ENCODE data around the gene OR51B4. TPM values are rescaled to one million over a fixed set of nuclear protein-coding genes. Genes with fewer than 3 reads are reported as not detected.

The OR51B4 gene
- total and polyA plus RNA-seq, 2 experiments from 2014 or later = not detected

GRCh38 chr11:5269715-5270147 lies 32.0 kb downstream of the OR51B4 start, which contains the start of gene HBE1:
Gene HBE1 (minus strand): TSS chr11:5269945. CDS start chr11:5269890, 55 bp downstream.
- Histone ChIP-seq H3K27me3 (ENCODE audit: insufficient read depth) (no peaks in the 10 kb centered on the region), H3F3A (replicated peaks; ENCODE audit: low read depth) (no peaks in the 10 kb centered on the region), H3K79me2 (replicated peaks; ENCODE audit: insufficient read depth) (no peaks in the 10 kb centered on the region), H3K36me3 (ENCODE audit: insufficient read depth) (no peaks in the 10 kb centered on the region), H4K20me1 (replicated peaks; ENCODE audit: insufficient read depth) (no peaks in the 10 kb centered on the region), H3K4me2 (no peak within 1 kb of the TSS), H2AFZ (no peak within 1 kb of the TSS), H3K4me3 (no peak within 1 kb of the TSS), H3K4me1 (ENCODE audit: insufficient read depth) (no peaks in the 10 kb centered on the region), H3K9me2 (ENCODE audit: insufficient read depth) (no peaks in the 10 kb centered on the region), H3K27ac (ENCODE audit: low read depth) (no peak within 1 kb of the TSS)
- Mint-ChIP-seq H3K4me3 (no peak within 1 kb of the TSS), H3K4me1 (peaks cover 10% of the 10 kb centered on the region; the same call in 2 of the 3 replicates), H3K36me3 (ENCODE audit: low read depth) (no peaks in the 10 kb centered on the region), H3K27ac (no peak within 1 kb of the TSS), H3K9me3 (no peaks in the 10 kb centered on the region), H3K27me3 (ENCODE audit: insufficient read depth, low read depth, poor library complexity) (no peaks in the 10 kb centered on the region)
- TF ChIP-seq STAT1 (IDR thresholded peaks at IDR 0.05; ENCODE audit: unreplicated experiment) = no peak
- TF ChIP-seq CREB1 (CRISPR knock-in tag; IDR thresholded peaks at IDR 0.05; ENCODE audit: low read depth) = no peak
- no peak for TF ChIP-seq NANOG (IDR thresholded peaks at IDR 0.05; ENCODE audit: borderline replicate concordance)
- DNase-seq (ENCODE audit: low spot score) (no peak), ATAC-seq (no peak)

DNA sequence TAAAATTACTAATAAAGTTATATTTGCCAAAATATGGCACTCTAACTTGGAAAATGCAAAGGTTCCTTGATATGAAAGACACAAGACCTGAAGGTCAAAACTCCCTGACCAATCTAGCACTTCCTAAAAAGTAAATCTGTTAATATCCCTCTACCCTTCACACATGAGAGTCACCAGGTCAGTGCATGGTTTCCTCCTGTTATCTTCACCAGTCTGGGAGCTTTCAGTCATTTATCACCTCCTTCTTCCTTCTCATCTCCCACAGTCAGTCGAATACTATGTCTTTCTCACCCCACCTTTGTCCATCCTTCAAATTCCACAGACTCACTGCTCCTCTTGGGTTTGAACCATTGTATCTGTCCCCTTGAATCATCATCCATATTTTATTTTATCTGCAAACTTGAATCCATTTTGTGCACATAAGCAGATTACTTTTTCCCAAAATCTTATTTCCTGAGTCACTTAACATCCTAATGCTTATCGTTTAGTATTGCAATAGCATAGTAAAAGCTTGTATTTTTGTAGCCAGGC lies 34.6 kb downstream of the OR51B4 start:
- Histone ChIP-seq H3K4me1 (ENCODE audit: insufficient read depth) (no peaks in the 10 kb centered on the region), H4K20me1 (replicated peaks; ENCODE audit: insufficient read depth) (no peaks in the 10 kb centered on the region), H3F3A (replicated peaks; ENCODE audit: low read depth) (no peaks in the 10 kb centered on the region), H3K9me2 (ENCODE audit: insufficient read depth) (no peaks in the 10 kb centered on the region), H3K27ac (ENCODE audit: low read depth) (no peak overlapping the region), H3K4me3 (no peak overlapping the region), H3K4me2 (no peak overlapping the region), H3K36me3 (ENCODE audit: insufficient read depth) (no peaks in the 10 kb centered on the region), H2AFZ (no peak overlapping the region), H3K27me3 (ENCODE audit: insufficient read depth) (no peaks in the 10 kb centered on the region), H3K79me2 (replicated peaks; ENCODE audit: insufficient read depth) (no peaks in the 10 kb centered on the region)
- Mint-ChIP-seq H3K4me3 (no peak overlapping the region), H3K27me3 (ENCODE audit: insufficient read depth, low read depth, poor library complexity) (peaks cover 2% of the 10 kb centered on the region), H3K27ac (no peak overlapping the region), H3K36me3 (ENCODE audit: low read depth) (no peaks in the 10 kb centered on the region), H3K4me1 (peaks cover 5% of the 10 kb centered on the region; the same call in 2 of the 3 replicates), H3K9me3 (peaks cover 4% of the 10 kb centered on the region; the same call in 2 of the 3 replicates)
- no peak for ATAC-seq
- no peak for DNase-seq (ENCODE audit: low spot score)
- TF ChIP-seq ZNF331 (CRISPR knock-in tag; IDR thresholded peaks at IDR 0.05; ENCODE audit: low read depth) (no peak), ZNF462 (CRISPR knock-in tag; IDR thresholded peaks at IDR 0.05) (no peak), CREB1 (CRISPR knock-in tag; IDR thresholded peaks at IDR 0.05; ENCODE audit: low read depth) (no peak), POLR2AphosphoS5 (IDR thresholded peaks at IDR 0.05; ENCODE audit: low read depth) (no peak), EZH2phosphoT487 (IDR thresholded peaks at IDR 0.05; ENCODE audit: unreplicated experiment) (no peak), STAT1 (IDR thresholded peaks at IDR 0.05; ENCODE audit: unreplicated experiment) (no peak), JUNB (IDR thresholded peaks at IDR 0.05; ENCODE audit: unreplicated experiment) (no peak), EZH2 (IDR thresholded peaks at IDR 0.05; ENCODE audit: low read depth, unreplicated experiment) (no peak), CTCF (conservative IDR thresholded peaks at IDR 0.05; ENCODE audit: low read depth in 2 of 2) (no peak)
- TF ChIP-seq, protein P1, sequence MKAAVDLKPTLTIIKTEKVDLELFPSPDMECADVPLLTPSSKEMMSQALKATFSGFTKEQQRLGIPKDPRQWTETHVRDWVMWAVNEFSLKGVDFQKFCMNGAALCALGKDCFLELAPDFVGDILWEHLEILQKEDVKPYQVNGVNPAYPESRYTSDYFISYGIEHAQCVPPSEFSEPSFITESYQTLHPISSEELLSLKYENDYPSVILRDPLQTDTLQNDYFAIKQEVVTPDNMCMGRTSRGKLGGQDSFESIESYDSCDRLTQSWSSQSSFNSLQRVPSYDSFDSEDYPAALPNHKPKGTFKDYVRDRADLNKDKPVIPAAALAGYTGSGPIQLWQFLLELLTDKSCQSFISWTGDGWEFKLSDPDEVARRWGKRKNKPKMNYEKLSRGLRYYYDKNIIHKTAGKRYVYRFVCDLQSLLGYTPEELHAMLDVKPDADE (IDR thresholded peaks at IDR 0.05) = no peak
